IMR-90 (cell line): Measurements from ENCODE around the gene RAP2A. TPM values are rescaled to one million over a fixed set of nuclear protein-coding genes. Genes with fewer than 3 reads are reported as not detected.

ENCODE experiments used
- ATAC-seq: fragments of 200-7000 bp; cut with Tn5 transposase; 2 replicates; pipeline ENCODE4 v1.9.1; 2020; ENCODE audit warnings: low read depth, mild to moderate bottlenecking, moderate library complexity
- BruUV-seq: library from RNA; stranded (reverse); fragments of 400-500 nt; replicated peaks from 2 replicates; lab custom pipeline; 2021; lab: Mats Ljungman, UMichigan
- CTCF ChIA-PET: fragments of 300-600 bp; formaldehyde crosslinking; extraction: SDS; loops from one replicate; lab custom pipeline; 2021; ENCODE audit warnings: antibody characterized with exemption; lab: Yijun Ruan, JAX
- POLR2A ChIA-PET: fragments of 300-600 bp; sonication (Branson Sonifier 250); formaldehyde crosslinking; loops from one replicate; lab custom pipeline; 2022; ENCODE audit warnings: antibody characterized with exemption; ENCODE audit not compliant: unreplicated experiment; lab: Charles Lee
- DNase-seq: peaks from one replicate; pipeline ENCODE4 v3.0.0; 2013
- H2AFZ ChIP-seq: replicated peaks from 2 replicates; pipeline ENCODE3; 2013; ENCODE audit warnings: low read length, mild to moderate bottlenecking; ENCODE audit not compliant: poor library complexity
- H2AK5ac ChIP-seq: 2 replicates; pipeline ENCODE4 v1.6.1; 2013; ENCODE audit warnings: low read depth, low read length, inconsistent platforms
- H2AK9ac ChIP-seq: replicated peaks from 2 replicates; pipeline ENCODE3; 2013; ENCODE audit warnings: mild to moderate bottlenecking, low read depth, low read length, moderate library complexity; ENCODE audit not compliant: poor library complexity
- H2BK120ac ChIP-seq: 2 replicates; pipeline ENCODE4 v1.6.1; 2013; ENCODE audit warnings: low read depth, low read length, inconsistent platforms
- H2BK15ac ChIP-seq: 3 replicates; pipeline ENCODE4 v1.6.1; 2013; ENCODE audit warnings: low read depth, low read length, inconsistent platforms
- H2BK20ac ChIP-seq: 2 replicates; pipeline ENCODE4 v1.6.1; 2013; ENCODE audit warnings: low read depth, mild to moderate bottlenecking, inconsistent platforms, low read length, moderate library complexity
- H2BK5ac ChIP-seq: 2 replicates; pipeline ENCODE4 v1.6.1; 2013; ENCODE audit warnings: mild to moderate bottlenecking, low read depth, low read length, inconsistent platforms; ENCODE audit not compliant: poor library complexity, severe bottlenecking
- H3K14ac ChIP-seq: replicated peaks from 2 replicates; pipeline ENCODE4 v1.6.1; 2013; ENCODE audit warnings: low read depth, low read length, inconsistent platforms
- H3K18ac ChIP-seq: 2 replicates; pipeline ENCODE4 v1.6.1; 2013; ENCODE audit warnings: low read depth, low read length, control low read depth
- H3K23ac ChIP-seq: 2 replicates; pipeline ENCODE4 v1.6.1; 2013; ENCODE audit warnings: low read depth, low read length, inconsistent platforms
- H3K27ac ChIP-seq: 2 replicates; pipeline ENCODE4 v1.5.1; 2013; ENCODE audit warnings: mild to moderate bottlenecking, control low read depth, low read length; ENCODE audit not compliant: insufficient read depth
- H3K27me3 ChIP-seq: 2 replicates; pipeline ENCODE4 v1.6.1; 2013; ENCODE audit warnings: low read length; ENCODE audit not compliant: control insufficient read depth, insufficient read depth
- H3K36me3 ChIP-seq: 2 replicates; pipeline ENCODE4 v1.6.1; 2013; ENCODE audit warnings: low read length, mixed read lengths; ENCODE audit not compliant: control insufficient read depth, insufficient read depth
- H3K4ac ChIP-seq: 2 replicates; pipeline ENCODE4 v1.6.1; 2013; ENCODE audit warnings: low read depth, low read length, inconsistent platforms
- H3K4me1 ChIP-seq: 2 replicates; pipeline ENCODE4 v1.6.1; 2013; ENCODE audit warnings: low read length, mixed read lengths; ENCODE audit not compliant: control insufficient read depth, insufficient read depth
- H3K4me2 ChIP-seq: 2 replicates; pipeline ENCODE4 v1.6.1; 2013; ENCODE audit warnings: low read depth, mild to moderate bottlenecking, control low read depth, low read length, moderate library complexity
- H3K4me3 ChIP-seq: 2 replicates; pipeline ENCODE4 v1.5.1; 2013; ENCODE audit warnings: low read depth, mild to moderate bottlenecking, control low read depth, low read length, moderate library complexity; ENCODE audit not compliant: insufficient read depth
- H3K56ac ChIP-seq: 2 replicates; pipeline ENCODE4 v1.6.1; 2013; ENCODE audit warnings: low read length, inconsistent platforms; ENCODE audit not compliant: insufficient read depth; ENCODE audit errors: extremely low read depth
- H3K79me1 ChIP-seq, 2 experiments: 2 replicates each; pipeline ENCODE4 v1.6.1; 2013; ENCODE audit warnings: low read length in 2 of 2, inconsistent platforms in 1 of 2, low read depth in 1 of 2
- H3K9ac ChIP-seq: 2 replicates; pipeline ENCODE4 v1.6.1; 2013; ENCODE audit warnings: low read depth, low read length, control low read depth
- H3K9me1 ChIP-seq: 2 replicates; pipeline ENCODE4 v1.6.1; 2013; ENCODE audit warnings: low read length, inconsistent platforms; ENCODE audit not compliant: insufficient read depth
- H3K9me3 ChIP-seq: 2 replicates; pipeline ENCODE4 v1.6.1; 2013; ENCODE audit warnings: low read length; ENCODE audit not compliant: control insufficient read depth, insufficient read depth
- H4K20me1 ChIP-seq: 2 replicates; pipeline ENCODE4 v1.6.1; 2013; ENCODE audit warnings: low read length, inconsistent platforms; ENCODE audit not compliant: insufficient read depth
- H4K5ac ChIP-seq: 2 replicates; pipeline ENCODE4 v1.6.1; 2013; ENCODE audit warnings: mild to moderate bottlenecking, low read depth, low read length, control low read depth
- H4K8ac ChIP-seq, 2 experiments: 2 replicates each; pipeline ENCODE4 v1.6.1; 2013; ENCODE audit warnings: low read depth in 2 of 2, low read length in 2 of 2, control low read depth in 1 of 2, inconsistent platforms in 1 of 2
- H4K91ac ChIP-seq: 2 replicates; pipeline ENCODE4 v1.6.1; 2013; ENCODE audit warnings: low read depth, low read length, inconsistent platforms; ENCODE audit not compliant: insufficient read depth
- POLR2A ChIP-seq: IDR thresholded peaks from 2 replicates; pipeline ENCODE4 v1.6.1; 2012; ENCODE audit warnings: mild to moderate bottlenecking, low read depth, low read length
- WGBS, 2 experiments: methylation state at CpG; one replicate each; pipeline versions ENCODE4 v1.1.5 to v1.1.7; 2013; ENCODE audit warnings: missing lambda C conversion rate in 2 of 2; ENCODE audit not compliant: insufficient read length in 1 of 2; ENCODE audit errors: extremely low coverage in 2 of 2; 5-methylcytosine and 5-hydroxymethylcytosine counted together
- dilution Hi-C: fragments of 300-500 bp; cut with HindIII; formaldehyde crosslinking; loops from one replicate; pipeline ENCODE4 v1.14.3; 2018; ENCODE audit warnings: low sequenced_read_pairs; ENCODE audit not compliant: unreplicated experiment
- in situ Hi-C: fragments of 300-500 bp; cut with MboI; formaldehyde crosslinking; loops from 3 replicates; pipeline ENCODE4 v1.14.3; 2019; ENCODE audit warnings: low sequenced_read_pairs, inconsistent platforms, mixed read lengths
- intact Hi-C: fragments of 100-400 bp; cut with micrococcal nuclease; formaldehyde crosslinking; loops from 2 replicates; pipeline ENCODE4 v1.10.0; 2022
- polyA plus RNA-seq, 3 experiments: library from polyadenylated mRNA; depleted of rRNA; stranded (reverse); fragments of >200 nt; gene quantifications; 2 replicates each; pipeline ENCODE4 v1.2.3, GENCODE V29; 2012; ENCODE audit warnings: low replicate concordance in 1 of 3
- total RNA-seq: library from RNA; depleted of rRNA; stranded (reverse); fragments of >200 nt; gene quantifications from 2 replicates; pipeline ENCODE4 v1.2.3, GENCODE V29; 2012

The RAP2A gene
- total and polyA plus RNA-seq, 2 of the 4 experiments (the other 2 are of a cell fraction): 6.4 to 21.0 TPM

- in situ Hi-C loops (no loop called here), intact Hi-C loops (no loop called here), dilution Hi-C loops (no loop called here)
- no peak overlapping the region for H2BK15ac ChIP-seq
- H3K9me1 ChIP-seq: peaks cover 7% of the 10 kb centered on the region; the same call in 1 of the 2 replicates
- ATAC-seq (no peak), DNase-seq (no peak)
- H3K4me1 ChIP-seq: peaks cover 3% of the 10 kb centered on the region; the same call in 1 of the 2 replicates
- no peaks in the 10 kb centered on the region for H3K9me3 ChIP-seq
- H3K23ac ChIP-seq: no peak overlapping the region
- H4K5ac ChIP-seq: no peak overlapping the region
- H2AK9ac ChIP-seq: no peak overlapping the region
- POLR2A ChIA-PET: no interaction called here
- TF ChIP-seq POLR2A: no peak
- H3K9ac ChIP-seq: no peak overlapping the region
- WGBS, 2 experiments: no CpG with 5 or more reads among the region's 3 CpGs
- CTCF ChIA-PET: interaction anchor here (0.8 kb wide), 1 partner anchor 17 kb away, joined by 3 read pairs; no protein-coding TSS in a partner anchor
- no peak overlapping the region for H3K56ac ChIP-seq
- H2AK5ac ChIP-seq: no peak overlapping the region
- no peak overlapping the region for H3K4me3 ChIP-seq
- no peak overlapping the region for H3K4ac ChIP-seq
- H3K36me3 ChIP-seq: peaks cover 4% of the 10 kb centered on the region; the same call in 1 of the 2 replicates
- no peak overlapping the region for H4K91ac ChIP-seq
- H3K14ac ChIP-seq: no peak overlapping the region
- no TSS peak for BruUV-seq
- no peaks in the 10 kb centered on the region for H3K27me3 ChIP-seq
- peaks cover 25 to 37% of the 10 kb centered on the region in 2 experiments for H3K79me1 ChIP-seq
- peaks cover 10% of the 10 kb centered on the region; the same call in 1 of the 2 replicates for H4K20me1 ChIP-seq
- H3K4me2 ChIP-seq: no peak overlapping the region
- no peak overlapping the region for H2BK20ac ChIP-seq
- no peak overlapping the region for H4K8ac ChIP-seq
- H3K27ac ChIP-seq: no peak overlapping the region
- no peak overlapping the region for H2BK5ac ChIP-seq
- no peak overlapping the region for H3K18ac ChIP-seq
- H2BK120ac ChIP-seq: no peak overlapping the region
- H2AFZ ChIP-seq: no peak overlapping the region
Observed at GRCh38 chr13:97456047-97456446, 22.1 kb downstream of the RAP2A start.
